KG1 (cell line): Measurements from ENCODE around the gene DCTPP1.
A peak's percentile ranks its signal among the peaks of the same experiment; 100 is the strongest.

ENCODE experiments used
- DNase-seq: peaks from one replicate; lab custom pipeline; 2025; lab: John Stamatoyannopoulos, UW

Gene DCTPP1

GRCh38 chr16:30447512-30448226 lies 17.8 kb upstream of the DCTPP1 start:
- no peak for DNase-seq

GRCh38 chr16:30446203-30446595 lies 16.4 kb upstream of the DCTPP1 start:
- DNase-seq: no peak

GRCh38 chr16:30445408-30446202 lies 15.8 kb upstream of the DCTPP1 start, which contains the start of gene SEPHS2:
Gene SEPHS2 (minus strand): TSS chr16:30445874. CDS start chr16:30445727, 147 bp downstream.
- peak; percentile 97 for DNase-seq

- no peak for DNase-seq
These were observed 15.2 kb upstream of the DCTPP1 start for GRCh38 chr16:30445149-30445407.

GRCh38 chr16:30444231-30445148 lies 14.7 kb upstream of the DCTPP1 start:
- no peak for DNase-seq

GRCh38 chr16:30443631-30444030 lies 13.8 kb upstream of the DCTPP1 start:
- no peak for DNase-seq

GRCh38 chr16:30439720-30440348 lies 10.0 kb upstream of the DCTPP1 start:
- no peak for DNase-seq

- no peak for DNase-seq
These were observed 9.0 kb upstream of the DCTPP1 start for GRCh38 chr16:30438835-30439234.

GRCh38 chr16:30437511-30438046 lies 7.7 kb upstream of the DCTPP1 start:
- no peak for DNase-seq

GRCh38 chr16:30434852-30435251 lies 5.0 kb upstream of the DCTPP1 start:
- no peak for DNase-seq

- no peak for DNase-seq
These were observed 669 bp upstream of the DCTPP1 start for GRCh38 chr16:30430428-30430970.

GRCh38 chr16:30429418-30429677 lies 482 bp downstream of the DCTPP1 start:
- DNase-seq: no peak

GRCh38 chr16:30428055-30428454 lies 1.8 kb downstream of the DCTPP1 start:
- DNase-seq: no peak

- no peak for DNase-seq
These were observed 8.8 kb downstream of the DCTPP1 start for GRCh38 chr16:30421010-30421409.

GRCh38 chr16:30418350-30419181 lies 11.3 kb downstream of the DCTPP1 start:
- DNase-seq: no peak

GRCh38 chr16:30417529-30418349 lies 12.1 kb downstream of the DCTPP1 start:
- DNase-seq: no peak

GRCh38 chr16:30416624-30417528 lies 13.0 kb downstream of the DCTPP1 start:
- DNase-seq: no peak

GRCh38 chr16:30416047-30416603 lies 13.7 kb downstream of the DCTPP1 start:
- no peak for DNase-seq

GRCh38 chr16:30414159-30414558 lies 15.7 kb downstream of the DCTPP1 start:
- DNase-seq: no peak
